HepG2 (cell line): ENCODE results near the gene CHST11. TPM values are rescaled to one million over a fixed set of nuclear protein-coding genes. Genes with fewer than 3 reads are reported as not detected.

Experiments used
- ATAC-seq: fragments of 200-7000 bp; cut with Tn5 transposase; 3 replicates; pipeline ENCODE4 v1.9.1; 2020; ENCODE audit warnings: mild to moderate bottlenecking, moderate library complexity
- BruUV-seq: library from RNA; stranded (reverse); fragments of 400-500 nt; replicated peaks from 2 replicates; lab custom pipeline; 2021; lab: Mats Ljungman, UMichigan
- CTCF ChIA-PET: fragments of 300-600 bp; formaldehyde crosslinking; extraction: SDS; loops from one replicate; lab custom pipeline; 2021; ENCODE audit warnings: low total read pairs, inconsistent platforms, low intra/inter-chr PET ratio; lab: Yijun Ruan, JAX
- POLR2A ChIA-PET: fragments of 350-600 bp; sonication (Branson Sonifier 250); formaldehyde crosslinking; loops from one replicate; lab custom pipeline; 2020; ENCODE audit warnings: antibody characterized with exemption, inconsistent platforms; lab: Yijun Ruan, JAX
- DNase-seq: peaks from one replicate; pipeline ENCODE4 v3.0.0-alpha.2; 2015; ENCODE audit warnings: low spot score
- FAIRE-seq: peaks from 3 replicates; lab custom pipeline; 2011; peaks lifted over from hg19 to GRCh38; lab: Jason Lieb, UNC
- H2AFZ ChIP-seq: one replicate; pipeline ENCODE4 v1.6.1; 2011; ENCODE audit warnings: low read length, inconsistent platforms
- H3K27ac ChIP-seq: fragments of 300-600 bp; 3 replicates; pipeline ENCODE4 v1.8.0; 2011; ENCODE audit warnings: mixed run types, mild to moderate bottlenecking, mixed read lengths, low read length, inconsistent platforms; ENCODE audit not compliant: insufficient read depth; ENCODE audit errors: extremely low read length
- H3K27me3 ChIP-seq, 2 experiments: fragments of 200-600 bp in 1 of 2; 2 replicates in 1 of 2; 3 replicates in 1 of 2; pipeline versions ENCODE4 v1.6.0 to v1.8.0; 2011; ENCODE audit warnings: low read length in 2 of 2, mild to moderate bottlenecking in 2 of 2, moderate library complexity in 2 of 2, inconsistent platforms in 1 of 2; ENCODE audit not compliant: insufficient read depth in 2 of 2, control insufficient read depth in 1 of 2
- H3K36me3 ChIP-seq, 2 experiments: fragments of 200-600 bp in 1 of 2; replicated peaks in 1 of 2; 2 replicates in 1 of 2; 3 replicates in 1 of 2; pipeline versions ENCODE4 v1.5.1 to v1.8.0; 2011; ENCODE audit warnings: low read length in 2 of 2, inconsistent platforms in 1 of 2; ENCODE audit not compliant: insufficient read depth in 2 of 2, control insufficient read depth in 1 of 2
- H3K4me1 ChIP-seq: 2 replicates; pipeline ENCODE4 v1.5.1; 2012; ENCODE audit warnings: low read length, inconsistent platforms; ENCODE audit not compliant: insufficient read depth
- H3K4me2 ChIP-seq: 2 replicates; pipeline ENCODE4 v1.6.0; 2011; ENCODE audit warnings: low read depth, low read length, inconsistent platforms
- H3K4me3 ChIP-seq, 3 experiments: fragments of 200-600 bp in 1 of 3; sonication (generic), shearing (Covaris generic) in 1 of 3; replicated peaks in 1 of 3; 2 replicates each; pipeline ENCODE4 v1.5.1; 2011 to 2016; ENCODE audit warnings: low read length in 3 of 3, inconsistent platforms in 2 of 3, low read depth in 2 of 3, mild to moderate bottlenecking in 2 of 3, control low read depth in 1 of 3, mixed read lengths in 1 of 3; ENCODE audit not compliant: insufficient read depth in 1 of 3
- H3K79me2 ChIP-seq: one replicate; pipeline ENCODE4 v1.6.1; 2011; ENCODE audit warnings: low read length, inconsistent platforms; ENCODE audit not compliant: insufficient read depth
- H3K9ac ChIP-seq: 2 replicates; pipeline ENCODE4 v1.6.0; 2011; ENCODE audit warnings: mild to moderate bottlenecking, low read depth, low read length, inconsistent platforms; ENCODE audit not compliant: insufficient read depth
- H3K9me3 ChIP-seq: 2 replicates; pipeline ENCODE4 v1.5.1; 2012; ENCODE audit warnings: mild to moderate bottlenecking, low read length
- H4K20me1 ChIP-seq: 2 replicates; pipeline ENCODE4 v1.6.0; 2011; ENCODE audit warnings: inconsistent platforms, mild to moderate bottlenecking, low read length, moderate library complexity; ENCODE audit not compliant: insufficient read depth
- HNF4G ChIP-seq, 2 experiments: sonication (generic) in 1 of 2; formaldehyde crosslinking in 1 of 2; IDR thresholded peaks; 2 replicates each; pipeline versions ENCODE4 v1.4.0 to v1.6.1; 2011 to 2020; ENCODE audit warnings: borderline replicate concordance in 2 of 2, low read depth in 2 of 2, mild to moderate bottlenecking in 2 of 2, low read length in 1 of 2, missing genetic modification reagents in 1 of 2, moderate library complexity in 1 of 2
- REXO4 ChIP-seq: sonication (generic); formaldehyde crosslinking; IDR thresholded peaks from 2 replicates; pipeline ENCODE4 v1.8.0; 2022; ENCODE audit warnings: missing genetic modification reagents, mild to moderate bottlenecking, borderline replicate concordance
- ZMAT3 ChIP-seq: sonication (generic); formaldehyde crosslinking; conservative IDR thresholded peaks from 2 replicates; pipeline ENCODE4 v1.7.0; 2021; ENCODE audit warnings: missing genetic modification reagents
- ZNF446 ChIP-seq: sonication (generic); formaldehyde crosslinking; IDR thresholded peaks from 2 replicates; pipeline ENCODE4 v1.5.0; 2020; ENCODE audit warnings: mild to moderate bottlenecking, missing genetic modification reagents
- ZNF510 ChIP-seq: sonication (generic); formaldehyde crosslinking; IDR thresholded peaks from 2 replicates; pipeline ENCODE4 v1.4.0; 2020; ENCODE audit warnings: low read depth, mild to moderate bottlenecking, missing genetic modification reagents
- WGBS: methylation state at CpG from one replicate; pipeline ENCODE4 v1.1.6; 2017; ENCODE audit warnings: low lambda C conversion rate; 5-methylcytosine and 5-hydroxymethylcytosine counted together
- in situ Hi-C: cut with HindIII; loops from 2 replicates; pipeline ENCODE4 v1.10.0; 2017; ENCODE audit warnings: low pct_unique_long_range_greater_than_20kb; ENCODE audit not compliant: extremely low pct_ligation_motif_present
- intact Hi-C: fragments of 100-400 bp; cut with micrococcal nuclease; formaldehyde crosslinking; loops from one replicate; pipeline ENCODE4 v1.10.0; 2022; ENCODE audit not compliant: unreplicated experiment
- polyA plus RNA-seq, 8 experiments: library from polyadenylated mRNA; depleted of rRNA in 3 of 8; stranded (reverse) in 7 of 8; unstranded in 1 of 8; fragments of >200 nt; fragmentation: Illumina TruSeq in 4 of 8; extraction: Trizol in 4 of 8; gene quantifications; 2 replicates each; pipeline versions ENCODE4 v1.2.1 to v1.2.3, GENCODE V29; 2011 to 2016; ENCODE audit warnings: low read depth in 4 of 8, missing spikeins in 1 of 8, mixed read lengths in 1 of 8; ENCODE audit not compliant: insufficient read depth in 1 of 8
- total RNA-seq, 5 experiments: library from RNA; depleted of rRNA; stranded (reverse); fragments of >200 nt; fragmentation: Illumina TruSeq; extraction: Trizol; gene quantifications; 2 replicates each; pipeline ENCODE4 v1.2.3, GENCODE V29; 2016; ENCODE audit warnings: low read depth in 1 of 5
- TF ChIP-seq, protein P1 (sequence below): sonication (generic); formaldehyde crosslinking; conservative IDR thresholded peaks from 2 replicates; pipeline ENCODE4 v1.4.0; 2020; ENCODE audit warnings: missing genetic modification reagents
- TF ChIP-seq, protein P2 (sequence below): sonication (generic); formaldehyde crosslinking; IDR thresholded peaks from 2 replicates; pipeline ENCODE4 v1.5.1; 2020; ENCODE audit warnings: mild to moderate bottlenecking, missing genetic modification reagents, borderline replicate concordance

The CHST11 gene
- total and polyA plus RNA-seq, 2 of the 13 experiments (the other 11 are each of a cell fraction or from before 2014, with no cell fraction given): 0.15 TPM; not detected in 1

DNA sequence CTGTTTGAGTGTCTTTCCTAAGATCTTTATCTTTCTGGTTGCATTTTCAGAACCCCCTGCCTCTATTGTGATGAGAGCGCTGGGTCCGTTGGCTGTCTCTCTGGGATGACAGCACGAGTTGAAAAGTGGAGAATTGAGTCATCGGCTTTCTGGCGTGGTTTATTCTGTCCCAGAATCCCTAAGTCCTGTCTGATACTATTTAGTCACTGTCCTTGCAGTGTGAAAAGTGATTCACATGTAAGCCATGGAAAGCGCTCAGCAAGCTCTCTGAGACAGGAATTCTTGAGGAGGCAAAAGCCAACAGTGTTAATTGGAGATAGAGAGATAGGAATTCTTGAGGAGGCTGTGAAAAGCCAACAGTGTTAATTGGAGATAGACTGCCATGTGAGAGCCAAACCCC, 121.7 kb downstream of the CHST11 start:
- no peak overlapping the region for H3K9ac ChIP-seq
- no peak for ATAC-seq
- CTCF ChIA-PET: no interaction called here

DNA sequence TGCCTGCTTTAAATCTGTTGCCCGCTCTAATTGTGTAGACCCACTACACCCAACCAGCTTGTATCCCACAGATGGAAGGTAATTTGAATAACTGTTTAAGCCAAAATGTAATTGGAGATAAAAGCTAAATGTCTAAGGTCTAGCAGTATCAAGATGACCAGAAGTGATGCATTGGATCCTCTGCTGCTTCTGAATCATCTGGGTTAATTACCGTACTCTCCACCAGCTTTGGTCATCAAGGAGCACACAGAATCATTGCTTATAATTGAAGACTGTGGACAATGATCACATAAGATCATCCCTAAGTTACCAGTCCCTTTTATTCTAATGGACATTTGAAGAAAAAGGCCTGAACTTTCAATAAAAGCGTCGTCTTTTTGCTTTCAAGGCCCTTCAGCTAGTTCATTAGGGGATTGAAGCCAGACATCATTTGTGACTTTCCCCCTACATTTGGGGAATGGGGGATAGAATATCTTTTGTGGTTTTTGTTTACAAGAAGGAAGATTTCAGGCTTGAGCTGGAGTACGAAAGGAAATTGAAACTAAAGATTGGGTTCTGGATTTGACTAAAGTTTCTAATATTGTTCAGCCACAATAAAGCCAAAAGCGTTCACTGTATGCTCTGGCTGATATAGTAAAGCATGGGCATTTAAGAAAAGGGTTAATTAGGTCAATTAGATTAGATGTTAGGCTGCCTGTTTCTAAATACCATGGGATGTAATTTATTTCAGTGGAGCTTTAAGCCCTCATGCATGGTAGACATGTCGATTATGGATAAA, 123.2 kb downstream of the CHST11 start:
- H3K4me1 ChIP-seq: no peaks in the 10 kb centered on the region
- DNase-seq: no peak
- WGBS: 16% methylated on average over 7 of the region's 7 CpGs
- no peaks in the 10 kb centered on the region for H4K20me1 ChIP-seq
- H3K4me3 ChIP-seq: no peak overlapping the region
- H3K36me3 ChIP-seq: no peaks in the 10 kb centered on the region
- no peak overlapping the region for H3K27ac ChIP-seq
- POLR2A ChIA-PET: no interaction called here
- in situ Hi-C loops (no loop called here), intact Hi-C loops (no loop called here)
- TF ChIP-seq ZMAT3 (CRISPR knock-in tag) (no peak), REXO4 (CRISPR knock-in tag) (no peak), ZNF510 (no peak)
- TF ChIP-seq, protein P1, sequence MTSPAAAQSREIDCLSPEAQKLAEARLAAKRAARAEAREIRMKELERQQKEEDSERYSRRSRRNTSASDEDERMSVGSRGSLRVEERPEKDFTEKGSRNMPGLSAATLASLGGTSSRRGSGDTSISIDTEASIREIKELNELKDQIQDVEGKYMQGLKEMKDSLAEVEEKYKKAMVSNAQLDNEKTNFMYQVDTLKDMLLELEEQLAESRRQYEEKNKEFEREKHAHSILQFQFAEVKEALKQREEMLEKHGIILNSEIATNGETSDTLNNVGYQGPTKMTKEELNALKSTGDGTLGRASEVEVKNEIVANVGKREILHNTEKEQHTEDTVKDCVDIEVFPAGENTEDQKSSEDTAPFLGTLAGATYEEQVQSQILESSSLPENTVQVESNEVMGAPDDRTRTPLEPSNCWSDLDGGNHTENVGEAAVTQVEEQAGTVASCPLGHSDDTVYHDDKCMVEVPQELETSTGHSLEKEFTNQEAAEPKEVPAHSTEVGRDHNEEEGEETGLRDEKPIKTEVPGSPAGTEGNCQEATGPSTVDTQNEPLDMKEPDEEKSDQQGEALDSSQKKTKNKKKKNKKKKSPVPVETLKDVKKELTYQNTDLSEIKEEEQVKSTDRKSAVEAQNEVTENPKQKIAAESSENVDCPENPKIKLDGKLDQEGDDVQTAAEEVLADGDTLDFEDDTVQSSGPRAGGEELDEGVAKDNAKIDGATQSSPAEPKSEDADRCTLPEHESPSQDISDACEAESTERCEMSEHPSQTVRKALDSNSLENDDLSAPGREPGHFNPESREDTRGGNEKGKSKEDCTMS (CRISPR knock-in tag): no peak
- TF ChIP-seq, protein P2, sequence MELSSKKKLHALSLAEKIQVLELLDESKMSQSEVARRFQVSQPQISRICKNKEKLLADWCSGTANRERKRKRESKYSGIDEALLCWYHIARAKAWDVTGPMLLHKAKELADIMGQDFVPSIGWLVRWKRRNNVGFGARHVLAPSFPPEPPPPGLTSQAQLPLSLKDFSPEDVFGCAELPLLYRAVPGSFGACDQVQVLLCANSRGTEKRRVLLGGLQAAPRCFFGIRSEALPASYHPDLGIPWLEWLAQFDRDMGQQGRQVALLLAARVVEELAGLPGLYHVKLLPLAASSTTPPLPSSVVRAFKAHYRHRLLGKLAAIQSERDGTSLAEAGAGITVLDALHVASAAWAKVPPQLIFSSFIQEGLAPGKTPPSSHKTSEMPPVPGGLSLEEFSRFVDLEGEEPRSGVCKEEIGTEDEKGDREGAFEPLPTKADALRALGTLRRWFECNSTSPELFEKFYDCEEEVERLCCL: no peak
- H3K4me2 ChIP-seq: no peak overlapping the region
- no TSS peak for BruUV-seq
- CTCF ChIA-PET: no interaction called here
- H2AFZ ChIP-seq: no peak overlapping the region
- no peaks in the 10 kb centered on the region for H3K79me2 ChIP-seq
- ATAC-seq: no peak
- no peak for FAIRE-seq
- H3K9ac ChIP-seq: no peak overlapping the region
- H3K27me3 ChIP-seq: peaks cover 1 to 31% of the 10 kb centered on the region in 2 experiments; a peak in 2 of 5 replicates
- H3K9me3 ChIP-seq: no peaks in the 10 kb centered on the region

More for the DNA sequence above, 121.7 kb downstream of the CHST11 start:
- POLR2A ChIA-PET: no interaction called here
- Histone ChIP-seq H3K4me3 (no peak overlapping the region), H3K79me2 (no peaks in the 10 kb centered on the region), H4K20me1 (no peaks in the 10 kb centered on the region), H3K4me1 (no peaks in the 10 kb centered on the region), H3K27ac (no peak overlapping the region), H3K9me3 (no peaks in the 10 kb centered on the region), H2AFZ (no peak overlapping the region), H3K36me3 (no peaks in the 10 kb centered on the region), H3K4me2 (no peak overlapping the region), H3K27me3 (peaks cover 1 to 27% of the 10 kb centered on the region in 2 experiments; a peak in 2 of 5 replicates)
- no peak for TF ChIP-seq ZNF446 (CRISPR knock-in tag)
- TF ChIP-seq HNF4G (IDR thresholded peaks at IDR 0.05; ENCODE audit: borderline replicate concordance, low read depth, low read length): no peak
- no peak for TF ChIP-seq HNF4G (CRISPR knock-in tag; IDR thresholded peaks at IDR 0.05; ENCODE audit: borderline replicate concordance, low read depth)
- FAIRE-seq (no peak), DNase-seq (no peak)
- intact Hi-C loops: no loop called here
- 8% methylated on average over 6 of the region's 6 CpGs for WGBS
- in situ Hi-C loops: no loop called here
- no TSS peak for BruUV-seq
